ENCODE data around the gene ITGB3. TPM values are rescaled to one million over a fixed set of nuclear protein-coding genes. Genes with fewer than 3 reads are reported as not detected.

Gene ITGB3
- total RNA-seq, 4 donors from 2014 or later, result 17.5 to 26.7 (median 22.1) TPM

GRCh38 chr17:47272491-47272890 lies 18.9 kb downstream of the ITGB3 start:
- 68 to 86% methylated on average over 1 of the region's 1 CpG for WGBS, 2 donors
- no peaks in the 10 kb centered on the region for H3K27me3 ChIP-seq
- H3K4me1 ChIP-seq, result peaks cover 0 to 50% (median 32%) of the 10 kb centered on the region in 4 donors
- DNase-seq (ENCODE audit: low spot score in 2 of 2), result no peak
- no peak for TF ChIP-seq CTCF (IDR thresholded peaks at IDR 0.05)
- TF ChIP-seq EP300 (IDR thresholded peaks at IDR 0.05), result no peak
- no peak for TF ChIP-seq POLR2A (IDR thresholded peaks at IDR 0.05)
- no peak overlapping the region for H3K4me3 ChIP-seq
- H3K9me3 ChIP-seq, result no peaks in the 10 kb centered on the region
- H3K36me3 ChIP-seq, result no peaks in the 10 kb centered on the region
- H3K27ac ChIP-seq, result no peak overlapping the region

DNA sequence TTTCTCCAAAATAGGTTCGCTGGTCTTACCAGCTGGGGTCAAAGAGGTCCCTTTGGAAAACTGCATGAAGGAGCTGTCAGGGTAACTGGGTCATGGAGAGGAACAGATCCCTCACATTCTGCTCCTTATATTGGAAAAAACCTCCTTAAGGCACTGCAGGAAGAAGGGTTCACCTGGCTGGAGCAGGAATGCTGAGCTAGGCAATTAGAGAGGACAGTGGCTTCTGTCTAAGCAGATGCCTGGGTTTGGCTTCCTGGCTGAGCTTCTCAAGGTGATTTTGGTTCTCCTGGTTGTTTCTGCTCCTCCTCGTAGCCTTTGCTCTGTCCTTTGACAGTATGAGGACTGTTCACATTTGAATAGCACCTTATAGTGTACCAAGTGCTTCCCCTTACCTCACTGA lies 19.6 kb downstream of the ITGB3 start:
- Histone ChIP-seq H3K27ac (no peak overlapping the region), H3K4me1 (peaks cover 0 to 50% (median 34%) of the 10 kb centered on the region in 4 donors), H3K9me3 (no peaks in the 10 kb centered on the region), H3K36me3 (no peaks in the 10 kb centered on the region), H3K27me3 (no peaks in the 10 kb centered on the region), H3K4me3 (no peak overlapping the region)
- no peak for DNase-seq (ENCODE audit: low spot score in 2 of 2)
- TF ChIP-seq POLR2A (IDR thresholded peaks at IDR 0.05), result no peak
- no peak for TF ChIP-seq EP300 (IDR thresholded peaks at IDR 0.05)
- TF ChIP-seq CTCF (IDR thresholded peaks at IDR 0.05), result no peak
- WGBS, 2 donors, result 74 to 78% methylated on average over 2 of the region's 2 CpGs

DNA sequence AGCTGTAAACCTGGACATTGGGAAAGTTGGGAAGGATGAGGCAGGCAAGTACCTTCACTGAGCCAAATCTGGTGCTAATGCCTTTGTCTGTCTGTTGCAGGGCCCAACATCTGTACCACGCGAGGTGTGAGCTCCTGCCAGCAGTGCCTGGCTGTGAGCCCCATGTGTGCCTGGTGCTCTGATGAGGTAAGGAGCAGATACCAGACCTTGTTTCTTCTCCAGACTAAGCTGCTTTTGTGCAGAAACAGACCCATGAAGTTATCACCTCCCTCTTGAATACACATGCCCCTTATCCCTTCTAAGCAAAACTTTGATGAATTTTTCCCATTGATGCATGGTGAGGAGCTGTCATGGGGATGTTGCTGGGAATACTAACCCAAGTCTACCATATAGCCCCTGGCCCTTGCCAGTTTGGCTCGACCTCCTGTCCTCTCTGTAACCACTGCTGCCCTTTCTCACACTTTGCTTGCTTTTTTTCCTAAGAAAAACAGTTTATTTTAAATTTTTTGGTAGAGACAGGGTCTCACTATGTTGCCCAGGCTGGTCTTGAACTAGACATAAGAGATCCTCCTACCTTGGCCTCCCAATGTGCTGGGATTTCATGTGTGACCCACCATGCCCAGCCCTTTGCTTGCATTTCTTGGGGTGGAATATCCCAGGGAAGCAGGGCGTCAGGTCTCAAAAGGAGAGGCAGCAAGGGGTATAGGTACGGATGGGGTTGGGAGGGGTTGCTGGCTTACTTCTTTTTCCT lies 20.9 kb downstream of the ITGB3 start:
- no peaks in the 10 kb centered on the region for H3K27me3 ChIP-seq
- 89 to 93% methylated on average over 5 of the region's 5 CpGs for WGBS, 2 donors
- TF ChIP-seq CTCF (IDR thresholded peaks at IDR 0.05), result no peak
- TF ChIP-seq EP300 (IDR thresholded peaks at IDR 0.05), result no peak
- no peak for TF ChIP-seq POLR2A (IDR thresholded peaks at IDR 0.05)
- H3K27ac ChIP-seq, result peak overlapping the region; percentile 56 to 89 (median 80)
- no peaks in the 10 kb centered on the region for H3K36me3 ChIP-seq
- H3K4me1 ChIP-seq, result peaks cover 0 to 60% (median 39%) of the 10 kb centered on the region in 4 donors
- DNase-seq (ENCODE audit: low spot score in 2 of 2), result no peak
- no peak overlapping the region for H3K4me3 ChIP-seq
- no peaks in the 10 kb centered on the region for H3K9me3 ChIP-seq

- no peaks in the 10 kb centered on the region for H3K36me3 ChIP-seq
- H3K27me3 ChIP-seq, result no peaks in the 10 kb centered on the region
- no peak for TF ChIP-seq CTCF (IDR thresholded peaks at IDR 0.05)
- peak in 1 of 2 donors; percentile 90 for TF ChIP-seq EP300 (IDR thresholded peaks at IDR 0.05)
- H3K27ac ChIP-seq, result peak overlapping the region; percentile 56 to 89 (median 80)
- peaks cover 0 to 63% (median 48%) of the 10 kb centered on the region in 4 donors for H3K4me1 ChIP-seq
- WGBS, 2 donors, result 24 to 30% methylated on average over 13 of the region's 13 CpGs
- no peak overlapping the region for H3K4me3 ChIP-seq
- peak; percentile 89 to 91 for DNase-seq (ENCODE audit: low spot score in 2 of 2)
- no peaks in the 10 kb centered on the region for H3K9me3 ChIP-seq
These were observed 21.8 kb downstream of the ITGB3 start for GRCh38 chr17:47275245-47275984.

DNA sequence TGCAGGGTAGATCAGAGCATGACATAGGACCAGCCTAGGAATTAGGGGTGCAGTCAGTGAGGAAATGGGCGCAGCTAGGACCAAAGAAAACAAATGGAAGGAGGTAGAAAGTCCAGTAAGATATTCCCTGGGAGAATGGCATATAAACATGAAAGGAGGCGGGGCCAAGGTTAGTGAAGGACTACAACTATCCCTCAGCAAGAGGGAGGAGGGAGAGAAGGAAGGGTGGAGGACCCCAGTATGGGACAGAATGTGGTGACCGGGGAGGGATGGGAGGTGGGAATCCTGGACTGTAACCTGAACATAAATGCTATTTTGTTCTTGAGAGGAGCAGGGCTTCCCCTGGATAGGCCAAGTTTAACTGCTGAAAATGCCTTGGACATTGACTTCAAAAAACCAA lies 22.8 kb downstream of the ITGB3 start:
- H3K4me1 ChIP-seq, result peaks cover 0 to 73% (median 53%) of the 10 kb centered on the region in 4 donors
- 67 to 70% methylated on average over 3 of the region's 3 CpGs for WGBS, 2 donors

More for the DNA sequence above, 22.8 kb downstream of the ITGB3 start:
- Histone ChIP-seq H3K4me3 (no peak overlapping the region), H3K36me3 (no peaks in the 10 kb centered on the region), H3K27ac (peak overlapping the region; percentile 56 to 89 (median 80)), H3K9me3 (no peaks in the 10 kb centered on the region), H3K27me3 (no peaks in the 10 kb centered on the region)
- no peak for DNase-seq (ENCODE audit: low spot score in 2 of 2)
- TF ChIP-seq EP300 (IDR thresholded peaks at IDR 0.05), result no peak
- no peak for TF ChIP-seq CTCF (IDR thresholded peaks at IDR 0.05)
- no peak for TF ChIP-seq POLR2A (IDR thresholded peaks at IDR 0.05)
